Memory B cell (primary cell): ENCODE data around the gene NRXN3.

Experiments used
- ATAC-seq: fragments of 150-1000 bp; cut with Tn5 transposase; 2 replicates; pipeline ENCODE4 v1.10.0; 2021; ENCODE audit warnings: low read depth, mild to moderate bottlenecking, moderate library complexity
- DNase-seq, 2 donors: peaks; one replicate each; pipeline ENCODE4 v3.0.0; 2022; ENCODE audit warnings: low spot score in 2 of 2
- H3K27ac Mint-ChIP-seq: one replicate; pipeline ENCODE4 v1.8.0; 2022; ENCODE audit warnings: mild to moderate bottlenecking, moderate library complexity, mixed read lengths
- H3K27me3 Mint-ChIP-seq: one replicate; pipeline ENCODE4 v1.8.0; 2022; ENCODE audit warnings: mixed read lengths
- H3K36me3 Mint-ChIP-seq: one replicate; pipeline ENCODE4 v1.8.0; 2022; ENCODE audit warnings: mild to moderate bottlenecking, mixed read lengths
- H3K4me1 Mint-ChIP-seq: one replicate; pipeline ENCODE4 v1.8.0; 2022; ENCODE audit warnings: mixed read lengths
- H3K4me3 Mint-ChIP-seq: one replicate; pipeline ENCODE4 v1.8.0; 2022; ENCODE audit warnings: mild to moderate bottlenecking, moderate library complexity, mixed read lengths
- H3K9me3 Mint-ChIP-seq: one replicate; pipeline ENCODE4 v1.8.0; 2022; ENCODE audit warnings: mixed read lengths

The NRXN3 gene

DNA sequence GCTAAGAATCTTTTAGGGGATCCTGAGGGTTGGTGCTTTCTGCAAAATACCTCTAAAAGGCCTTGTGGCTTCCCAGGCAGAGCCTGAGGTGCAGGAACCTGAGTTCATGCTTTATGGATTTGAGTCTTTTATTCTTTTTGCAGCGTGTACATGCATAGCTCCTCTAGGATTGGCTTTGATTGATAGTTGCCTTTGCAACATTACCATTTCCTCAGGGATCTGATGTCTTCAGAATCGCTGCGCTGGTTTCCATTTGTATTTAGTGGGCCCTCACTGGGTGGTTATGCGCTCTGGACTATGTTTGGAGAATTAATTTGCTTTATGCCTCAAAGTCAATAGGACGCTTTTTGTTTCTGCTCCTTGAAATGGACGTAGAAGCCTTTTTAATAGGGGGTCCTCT lies 16.1 kb downstream of the NRXN3 start:
- ATAC-seq (no peak), DNase-seq (no peak)
- Mint-ChIP-seq H3K36me3 (no peaks in the 10 kb centered on the region), H3K27ac (no peak overlapping the region), H3K4me3 (no peak overlapping the region), H3K9me3 (peaks cover 2% of the 10 kb centered on the region), H3K4me1 (no peaks in the 10 kb centered on the region), H3K27me3 (peaks cover 13% of the 10 kb centered on the region)

DNA sequence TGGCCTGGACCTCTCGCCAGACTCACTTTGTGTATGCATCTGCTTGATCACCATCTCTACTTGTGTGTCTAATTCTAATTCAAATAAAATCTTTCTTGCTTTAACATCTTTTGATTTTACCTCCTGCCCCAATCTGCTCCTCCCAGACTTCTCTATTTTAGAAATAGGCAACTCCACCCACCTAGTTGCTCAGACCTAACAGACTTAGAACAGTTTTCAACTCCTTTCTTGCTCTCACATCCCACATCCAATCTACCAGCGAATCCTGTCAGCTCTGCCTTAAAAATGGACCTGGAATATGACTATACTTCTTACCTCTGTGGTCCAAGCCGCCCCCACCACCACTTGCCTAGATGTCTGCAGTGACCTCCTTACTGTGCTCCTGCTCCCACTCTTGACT lies 18.7 kb downstream of the NRXN3 start:
- DNase-seq (no peak), ATAC-seq (no peak)
- H3K9me3 Mint-ChIP-seq = peaks cover 2% of the 10 kb centered on the region
- H3K4me1 Mint-ChIP-seq = no peaks in the 10 kb centered on the region
- H3K27me3 Mint-ChIP-seq = peaks cover 11% of the 10 kb centered on the region
- H3K4me3 Mint-ChIP-seq = no peak overlapping the region
- no peak overlapping the region for H3K27ac Mint-ChIP-seq
- no peaks in the 10 kb centered on the region for H3K36me3 Mint-ChIP-seq

DNA sequence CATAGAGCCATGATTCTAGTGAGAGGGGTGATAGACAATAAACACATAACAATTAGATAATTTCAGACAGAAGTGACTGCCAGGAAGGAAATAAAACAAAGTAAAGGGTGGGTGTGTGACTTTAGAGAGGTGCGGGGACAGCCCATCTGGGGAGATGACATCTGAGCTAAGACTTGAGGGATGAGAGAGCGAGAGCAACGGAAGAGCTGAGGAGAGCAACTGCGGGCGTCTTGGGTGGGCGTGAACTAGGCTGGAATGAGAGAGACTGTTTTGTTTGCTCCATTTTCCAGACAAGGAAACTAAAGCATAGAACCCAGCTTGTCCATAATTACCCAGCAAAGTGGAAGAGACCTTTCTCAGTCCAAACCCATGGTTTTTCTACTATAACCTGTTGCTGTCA lies 25.3 kb downstream of the NRXN3 start:
- Mint-ChIP-seq H3K27me3 (peaks cover 4% of the 10 kb centered on the region), H3K4me1 (no peaks in the 10 kb centered on the region), H3K27ac (no peak overlapping the region), H3K36me3 (no peaks in the 10 kb centered on the region), H3K9me3 (peaks cover 3% of the 10 kb centered on the region), H3K4me3 (no peak overlapping the region)
- ATAC-seq (no peak), DNase-seq (no peak)

DNA sequence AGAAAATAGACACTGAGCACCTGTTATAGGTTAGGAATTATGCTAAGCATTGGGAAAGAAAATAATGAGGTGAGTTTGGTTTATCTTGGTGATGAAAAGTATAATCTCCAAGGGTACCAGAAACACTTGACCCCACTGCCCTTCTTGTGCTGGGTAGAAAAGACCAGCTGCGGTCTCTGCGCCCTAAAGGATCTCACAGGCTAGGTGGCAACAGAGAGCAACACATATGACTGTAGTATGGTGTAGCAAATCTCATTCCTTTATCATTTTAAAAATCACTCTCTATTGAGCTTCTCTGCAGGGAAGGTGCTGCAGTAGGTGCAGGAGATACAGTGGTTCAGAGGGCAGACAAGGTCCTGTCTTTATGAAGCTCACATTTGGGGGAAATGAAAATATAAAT lies 26.1 kb downstream of the NRXN3 start:
- H3K4me3 Mint-ChIP-seq = no peak overlapping the region
- no peak for ATAC-seq
- no peaks in the 10 kb centered on the region for H3K36me3 Mint-ChIP-seq
- peaks cover 1% of the 10 kb centered on the region for H3K4me1 Mint-ChIP-seq
- no peak for DNase-seq
- peaks cover 5% of the 10 kb centered on the region for H3K27me3 Mint-ChIP-seq
- H3K9me3 Mint-ChIP-seq = peaks cover 3% of the 10 kb centered on the region
- H3K27ac Mint-ChIP-seq = no peak overlapping the region

DNA sequence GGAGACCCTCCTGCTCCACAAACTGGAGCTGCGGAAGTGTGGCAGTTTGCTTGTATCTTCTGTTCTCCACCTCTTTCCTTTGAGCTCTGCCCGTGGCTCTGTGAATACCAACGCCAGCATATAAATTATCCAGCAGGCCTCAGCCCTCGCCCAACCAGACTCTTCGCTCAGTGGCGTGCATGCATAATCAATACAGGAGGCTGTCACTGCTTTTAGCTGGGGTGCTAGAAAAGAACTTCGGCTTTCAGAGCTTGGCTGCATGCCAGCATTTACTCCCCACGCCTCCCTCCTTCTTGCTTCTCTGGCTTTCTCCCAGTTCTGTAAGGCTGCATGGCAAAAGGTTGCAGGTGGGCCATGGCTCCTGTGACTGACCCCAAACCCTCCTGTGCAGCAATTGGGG lies 26.9 kb downstream of the NRXN3 start:
- no peak overlapping the region for H3K4me3 Mint-ChIP-seq
- ATAC-seq = no peak
- no peak for DNase-seq
- peaks cover 4% of the 10 kb centered on the region for H3K4me1 Mint-ChIP-seq
- H3K27me3 Mint-ChIP-seq = peaks cover 7% of the 10 kb centered on the region
- H3K36me3 Mint-ChIP-seq = no peaks in the 10 kb centered on the region
- no peak overlapping the region for H3K27ac Mint-ChIP-seq
- peaks cover 3% of the 10 kb centered on the region for H3K9me3 Mint-ChIP-seq

DNA sequence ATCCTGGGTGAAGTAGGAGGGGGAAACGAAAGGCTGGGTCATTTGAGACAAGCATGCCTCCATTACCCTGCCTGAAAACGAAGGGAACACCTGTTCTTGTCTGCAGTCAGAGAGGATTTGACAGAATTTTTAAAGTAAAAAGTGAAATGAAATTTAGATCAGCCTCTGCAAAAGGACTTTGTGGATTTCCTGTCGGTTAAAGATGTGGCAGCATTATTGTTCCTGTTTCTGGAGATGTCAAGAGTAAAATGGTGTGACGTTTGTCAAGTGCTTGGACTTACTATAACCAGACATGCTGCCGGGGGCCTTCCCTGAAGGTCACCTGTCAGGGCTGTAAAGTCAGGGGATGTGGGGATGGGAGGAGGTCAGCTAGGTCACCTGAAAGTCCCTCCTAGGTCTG lies 32.0 kb downstream of the NRXN3 start:
- Mint-ChIP-seq H3K27me3 (peaks cover 14% of the 10 kb centered on the region), H3K36me3 (peaks cover under 1% of the 10 kb centered on the region), H3K4me1 (peaks cover 6% of the 10 kb centered on the region), H3K27ac (no peak overlapping the region), H3K4me3 (no peak overlapping the region), H3K9me3 (peaks cover 4% of the 10 kb centered on the region)
- no peak for DNase-seq
- no peak for ATAC-seq

DNA sequence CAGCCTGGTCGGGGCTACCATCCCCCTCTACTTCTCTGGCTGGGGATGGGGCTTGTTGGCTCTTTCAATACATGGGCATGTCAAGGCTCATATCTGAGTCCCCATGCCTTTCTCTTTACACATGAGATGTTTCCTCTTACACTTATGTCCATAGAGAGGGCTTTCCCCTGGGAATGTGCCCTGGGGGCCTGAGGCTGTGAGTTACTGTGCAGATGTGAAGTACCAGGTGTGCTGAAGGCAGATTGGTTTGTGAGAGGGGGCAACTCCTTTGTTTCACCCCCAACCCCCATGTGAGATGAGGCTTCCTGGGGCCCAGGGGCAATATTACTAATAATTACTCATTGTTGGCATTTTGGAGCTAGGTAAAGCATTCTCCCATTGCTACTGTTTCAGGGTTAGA lies 32.8 kb downstream of the NRXN3 start:
- H3K27me3 Mint-ChIP-seq = peaks cover 12% of the 10 kb centered on the region
- DNase-seq (no peak), ATAC-seq (no peak)
- H3K27ac Mint-ChIP-seq = no peak overlapping the region
- peaks cover 6% of the 10 kb centered on the region for H3K9me3 Mint-ChIP-seq
- no peak overlapping the region for H3K4me3 Mint-ChIP-seq
- peaks cover 2% of the 10 kb centered on the region for H3K36me3 Mint-ChIP-seq
- peaks cover 6% of the 10 kb centered on the region for H3K4me1 Mint-ChIP-seq

DNA sequence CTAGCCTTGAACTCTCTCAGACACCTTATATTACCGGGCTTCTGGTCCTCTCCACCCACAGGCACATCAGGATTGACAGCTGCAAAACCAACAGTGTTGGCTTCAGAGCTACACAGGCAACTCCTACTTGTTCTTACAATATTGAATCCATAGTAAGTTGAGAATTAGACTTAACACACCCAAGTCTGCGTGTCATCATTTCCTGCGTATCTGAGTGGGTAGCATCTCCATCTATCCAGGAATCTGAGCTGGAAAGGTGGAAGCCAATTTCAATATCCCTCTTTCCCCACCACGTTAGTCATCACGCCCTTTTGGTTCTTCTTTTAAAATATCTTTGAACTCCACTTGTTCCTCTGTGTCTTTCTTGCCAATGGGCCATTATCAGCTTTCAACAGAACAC lies 37.2 kb downstream of the NRXN3 start:
- ATAC-seq (no peak), DNase-seq (no peak)
- Mint-ChIP-seq H3K9me3 (peaks cover 10% of the 10 kb centered on the region), H3K4me3 (no peak overlapping the region), H3K36me3 (peaks cover 2% of the 10 kb centered on the region), H3K27ac (no peak overlapping the region), H3K27me3 (peaks cover 6% of the 10 kb centered on the region), H3K4me1 (no peaks in the 10 kb centered on the region)

DNA sequence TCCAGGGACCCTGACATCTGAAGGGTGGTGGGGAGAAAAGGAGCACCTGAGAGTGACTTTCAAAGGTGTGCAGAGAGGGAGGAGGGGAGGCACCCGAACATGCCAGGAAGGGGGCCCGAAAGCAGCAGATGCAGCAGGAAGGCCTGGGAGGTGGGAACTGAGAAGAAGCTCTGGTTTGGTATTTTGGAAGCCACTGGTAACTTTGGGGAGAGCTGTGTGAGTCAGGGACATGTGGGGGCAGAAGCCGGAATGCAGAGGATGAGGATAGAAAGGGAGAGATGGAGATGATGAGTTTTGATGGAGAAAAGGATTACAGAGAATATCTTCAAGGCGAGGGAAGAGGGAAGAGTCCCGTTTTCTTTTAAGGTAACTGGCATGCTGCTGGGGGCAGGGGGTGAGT lies 50.1 kb downstream of the NRXN3 start:
- Mint-ChIP-seq H3K27me3 (no peaks in the 10 kb centered on the region), H3K27ac (no peak overlapping the region), H3K9me3 (no peaks in the 10 kb centered on the region), H3K36me3 (no peaks in the 10 kb centered on the region), H3K4me1 (no peaks in the 10 kb centered on the region), H3K4me3 (no peak overlapping the region)
- no peak for DNase-seq
- ATAC-seq = no peak

DNA sequence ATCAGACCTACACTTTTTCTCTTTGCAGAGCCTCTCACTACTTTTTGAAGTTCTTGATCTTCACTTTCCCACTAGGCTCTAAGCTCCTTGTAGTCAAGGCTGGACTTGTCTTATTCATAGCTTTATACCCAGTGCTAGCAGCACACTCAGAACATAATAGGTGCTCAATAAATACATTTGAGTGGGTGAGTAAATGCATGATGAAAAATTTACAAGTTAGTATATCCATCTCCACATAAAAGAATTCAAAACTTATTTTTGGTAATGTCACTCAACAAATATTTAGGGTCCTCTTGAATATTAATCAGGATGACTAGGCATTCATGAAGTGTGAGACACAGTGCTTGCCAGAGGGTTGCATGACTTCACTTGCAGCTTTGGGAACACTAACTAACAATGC lies 52.6 kb downstream of the NRXN3 start:
- Mint-ChIP-seq H3K27ac (no peak overlapping the region), H3K27me3 (no peaks in the 10 kb centered on the region), H3K4me3 (no peak overlapping the region), H3K4me1 (no peaks in the 10 kb centered on the region), H3K9me3 (no peaks in the 10 kb centered on the region), H3K36me3 (peaks cover 2% of the 10 kb centered on the region)
- no peak for ATAC-seq
- DNase-seq = no peak

DNA sequence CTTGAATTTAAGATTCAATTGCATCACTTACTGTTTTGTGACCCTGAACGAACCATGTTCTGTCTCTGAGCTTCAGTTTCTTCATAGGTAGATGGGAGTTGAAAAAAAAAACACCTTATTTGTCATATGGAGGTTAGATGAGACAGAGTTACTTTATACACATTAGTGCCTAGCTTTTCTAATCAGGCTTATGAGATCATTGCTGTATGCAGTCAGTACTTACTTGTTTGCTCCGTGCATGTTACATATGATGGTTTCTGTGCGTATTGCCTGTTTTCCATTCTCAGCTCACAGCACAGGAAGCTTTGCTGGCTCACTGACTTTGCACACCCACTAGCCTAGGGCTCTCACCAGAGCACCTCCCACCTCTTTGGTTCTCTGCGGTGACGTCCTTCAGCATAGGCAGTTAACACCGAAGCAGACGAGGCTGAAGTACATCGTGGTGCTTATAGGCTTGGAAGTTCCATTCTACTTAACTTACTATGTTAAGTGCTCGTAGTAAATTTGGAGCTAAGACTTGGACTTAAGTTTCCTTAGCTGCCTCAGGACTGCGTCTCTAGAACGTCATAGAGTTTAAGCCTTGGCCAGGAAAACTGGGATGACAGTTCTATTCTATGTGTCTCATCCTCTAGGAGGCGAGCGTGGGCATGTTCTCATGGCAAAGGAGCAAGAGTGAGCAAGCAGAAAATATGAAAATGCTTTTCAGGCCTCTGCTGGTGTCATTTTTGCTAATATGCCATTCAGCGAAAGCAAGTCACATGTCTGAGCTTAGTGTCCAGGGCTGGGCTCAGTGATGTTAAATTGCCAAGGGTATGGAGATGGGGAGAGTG lies 57.3 kb downstream of the NRXN3 start:
- ATAC-seq (no peak), DNase-seq (no peak)
- Mint-ChIP-seq H3K36me3 (peaks cover 2% of the 10 kb centered on the region), H3K27ac (no peak overlapping the region), H3K4me1 (no peaks in the 10 kb centered on the region), H3K27me3 (peaks cover 2% of the 10 kb centered on the region), H3K4me3 (no peak overlapping the region), H3K9me3 (peaks cover 4% of the 10 kb centered on the region)

DNA sequence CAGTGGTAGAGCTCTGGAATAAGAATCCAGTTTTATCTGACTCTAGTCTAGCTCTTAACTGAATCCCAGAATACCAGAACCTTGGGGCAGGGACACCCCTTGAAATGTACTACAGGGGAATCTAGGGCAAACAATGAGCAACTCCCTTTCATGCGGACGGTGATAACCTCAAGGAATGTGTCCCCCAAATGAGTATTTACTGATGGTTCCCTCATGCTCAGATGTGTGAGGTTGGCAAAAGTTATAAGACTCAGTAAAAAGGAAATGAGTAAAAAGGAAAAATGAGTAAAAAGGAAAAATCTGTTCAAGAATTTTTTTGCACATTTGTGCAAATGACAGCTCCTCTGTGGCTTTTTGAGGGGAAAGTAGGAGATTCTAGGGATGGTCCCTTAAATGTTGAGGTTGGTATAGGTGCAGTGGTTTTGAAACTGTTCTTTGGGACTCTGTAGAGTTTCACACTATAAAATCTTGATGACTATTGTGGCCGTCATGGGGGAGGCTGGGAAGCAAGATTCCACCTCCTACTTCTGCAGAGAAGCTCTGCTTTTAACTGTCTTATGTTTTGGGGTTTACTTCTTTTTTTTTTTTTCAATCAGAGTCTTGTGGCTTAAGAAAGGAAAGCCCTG lies 58.6 kb downstream of the NRXN3 start:
- DNase-seq (no peak), ATAC-seq (no peak)
- H3K36me3 Mint-ChIP-seq = peaks cover 2% of the 10 kb centered on the region

DNA sequence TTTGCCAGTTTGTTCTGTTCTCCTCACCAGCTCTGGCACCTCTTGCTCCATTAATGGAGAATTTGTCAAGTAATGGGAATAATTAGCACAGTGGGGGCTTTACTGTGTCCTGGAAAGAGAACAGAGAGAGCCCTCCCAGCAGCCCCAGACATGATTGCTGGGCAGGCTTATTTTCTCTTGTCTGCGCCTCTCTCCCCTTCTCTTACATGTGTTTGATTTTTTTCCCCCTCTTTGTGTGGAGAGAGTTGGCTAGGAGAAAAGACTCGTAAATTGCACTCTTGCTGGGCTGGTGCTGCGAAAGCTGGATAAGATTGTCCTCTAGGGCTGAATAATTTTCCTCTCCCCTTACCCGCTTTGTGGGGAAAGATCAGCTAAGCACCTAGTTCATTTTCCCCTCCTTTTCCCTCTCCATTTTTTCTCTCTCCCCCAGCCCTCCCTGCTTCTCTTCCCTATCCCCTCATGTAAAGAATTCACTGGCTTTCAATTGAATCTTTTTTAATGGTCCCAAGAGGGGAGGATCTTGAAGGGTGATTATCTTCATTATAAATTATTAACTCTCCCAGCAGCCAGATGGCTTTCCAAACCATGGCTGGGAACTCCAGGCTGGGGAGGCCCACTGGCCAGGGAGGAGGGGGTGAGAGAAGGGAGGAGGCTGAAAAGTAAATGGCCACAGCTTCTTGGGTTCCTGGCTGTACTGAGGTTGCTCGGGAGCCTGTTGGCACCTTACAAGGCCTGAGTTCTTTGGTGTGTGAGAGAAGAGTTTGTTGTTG lies 62.2 kb downstream of the NRXN3 start:
- ATAC-seq (no peak), DNase-seq (no peak)

More for the DNA sequence above, 58.6 kb downstream of the NRXN3 start:
- Mint-ChIP-seq H3K4me3 (no peak overlapping the region), H3K4me1 (no peaks in the 10 kb centered on the region), H3K27me3 (peaks cover 2% of the 10 kb centered on the region), H3K27ac (no peak overlapping the region), H3K9me3 (peaks cover 4% of the 10 kb centered on the region)

DNA sequence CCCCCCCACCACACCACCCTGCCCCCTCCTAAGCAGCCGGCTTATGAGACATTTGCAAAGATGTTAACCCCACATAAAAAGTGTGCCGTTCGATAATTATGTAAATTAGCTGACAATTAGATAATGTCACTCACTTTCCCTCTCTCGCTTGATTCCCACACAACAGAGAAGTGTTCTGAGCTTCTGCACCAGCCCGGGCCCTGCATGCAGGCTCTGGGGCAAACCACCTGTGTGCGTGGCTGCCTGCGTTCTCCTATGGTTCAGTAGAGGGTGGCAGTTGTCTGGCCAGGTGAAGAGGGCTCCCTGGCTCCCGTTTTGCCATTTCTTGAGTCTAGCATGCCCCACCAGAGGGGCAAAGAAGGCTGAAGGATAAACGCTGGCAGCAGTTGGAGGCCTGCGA lies 68.0 kb downstream of the NRXN3 start:
- H3K27ac Mint-ChIP-seq = no peak overlapping the region
- no peak overlapping the region for H3K4me3 Mint-ChIP-seq
- H3K36me3 Mint-ChIP-seq = no peaks in the 10 kb centered on the region
- no peaks in the 10 kb centered on the region for H3K4me1 Mint-ChIP-seq
- DNase-seq = no peak
- H3K9me3 Mint-ChIP-seq = no peaks in the 10 kb centered on the region
- H3K27me3 Mint-ChIP-seq = no peaks in the 10 kb centered on the region
- ATAC-seq = no peak

More for the DNA sequence above, 62.2 kb downstream of the NRXN3 start:
- Mint-ChIP-seq H3K27me3 (peaks cover 2% of the 10 kb centered on the region), H3K4me3 (no peak overlapping the region), H3K27ac (no peak overlapping the region), H3K36me3 (no peaks in the 10 kb centered on the region), H3K4me1 (no peaks in the 10 kb centered on the region), H3K9me3 (peaks cover 4% of the 10 kb centered on the region)
